AG09319 (cell line): Measurements from ENCODE around the gene TEX26.

ENCODE experiments used
- DNase-seq: peaks from one replicate; pipeline ENCODE4 v3.0.0-alpha.2; 2010; ENCODE audit warnings: low read depth; ENCODE audit errors: extremely low read depth
- TF ChIP-seq, protein P1 (sequence below): IDR thresholded peaks from 2 replicates; pipeline ENCODE4 v1.5.1; 2011; ENCODE audit warnings: low read depth, mild to moderate bottlenecking, inconsistent platforms, low read length, moderate library complexity

TEX26 gene

DNA sequence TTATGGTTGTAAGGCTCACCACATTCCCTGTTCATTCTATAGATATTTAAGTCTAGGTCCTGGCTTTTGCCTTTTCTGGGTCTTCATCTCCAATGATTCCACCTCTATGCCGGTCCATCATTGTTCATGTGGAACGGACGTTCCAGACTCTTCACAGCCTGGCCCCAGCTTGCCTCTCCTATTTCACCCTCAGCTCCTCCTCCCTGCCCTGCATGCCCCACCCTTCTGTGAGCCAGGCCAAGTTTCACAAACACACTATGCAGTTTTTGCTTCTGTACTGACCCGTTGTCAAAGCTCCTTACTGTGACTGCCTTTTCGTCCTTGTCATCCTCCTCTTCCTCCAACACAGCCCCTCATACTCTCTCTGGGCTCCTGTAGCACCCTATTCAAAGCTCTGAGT, 31.3 kb downstream of the TEX26 start:
- TF ChIP-seq, protein P1, sequence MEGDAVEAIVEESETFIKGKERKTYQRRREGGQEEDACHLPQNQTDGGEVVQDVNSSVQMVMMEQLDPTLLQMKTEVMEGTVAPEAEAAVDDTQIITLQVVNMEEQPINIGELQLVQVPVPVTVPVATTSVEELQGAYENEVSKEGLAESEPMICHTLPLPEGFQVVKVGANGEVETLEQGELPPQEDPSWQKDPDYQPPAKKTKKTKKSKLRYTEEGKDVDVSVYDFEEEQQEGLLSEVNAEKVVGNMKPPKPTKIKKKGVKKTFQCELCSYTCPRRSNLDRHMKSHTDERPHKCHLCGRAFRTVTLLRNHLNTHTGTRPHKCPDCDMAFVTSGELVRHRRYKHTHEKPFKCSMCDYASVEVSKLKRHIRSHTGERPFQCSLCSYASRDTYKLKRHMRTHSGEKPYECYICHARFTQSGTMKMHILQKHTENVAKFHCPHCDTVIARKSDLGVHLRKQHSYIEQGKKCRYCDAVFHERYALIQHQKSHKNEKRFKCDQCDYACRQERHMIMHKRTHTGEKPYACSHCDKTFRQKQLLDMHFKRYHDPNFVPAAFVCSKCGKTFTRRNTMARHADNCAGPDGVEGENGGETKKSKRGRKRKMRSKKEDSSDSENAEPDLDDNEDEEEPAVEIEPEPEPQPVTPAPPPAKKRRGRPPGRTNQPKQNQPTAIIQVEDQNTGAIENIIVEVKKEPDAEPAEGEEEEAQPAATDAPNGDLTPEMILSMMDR: no peak
- no peak for DNase-seq

DNA sequence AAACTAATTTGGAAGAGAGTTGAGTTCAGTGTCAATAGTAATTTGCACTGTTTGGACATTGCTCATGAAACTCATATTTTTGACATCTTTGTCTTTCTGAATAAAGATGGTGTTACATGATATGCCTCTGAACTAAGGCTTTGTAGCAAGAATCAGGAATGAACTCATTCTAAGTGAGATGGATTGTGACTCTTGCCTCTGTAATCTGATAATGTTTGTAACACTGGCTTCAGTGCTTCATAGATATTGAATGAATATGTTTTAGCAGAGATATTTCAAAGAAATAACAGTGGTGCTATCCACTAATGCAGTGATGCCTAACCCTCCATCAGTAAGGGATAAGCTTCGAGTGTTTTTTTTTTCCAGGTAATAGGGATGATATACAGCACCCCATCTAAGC, 32.9 kb downstream of the TEX26 start:
- TF ChIP-seq, protein P1: no peak
- DNase-seq: no peak

DNA sequence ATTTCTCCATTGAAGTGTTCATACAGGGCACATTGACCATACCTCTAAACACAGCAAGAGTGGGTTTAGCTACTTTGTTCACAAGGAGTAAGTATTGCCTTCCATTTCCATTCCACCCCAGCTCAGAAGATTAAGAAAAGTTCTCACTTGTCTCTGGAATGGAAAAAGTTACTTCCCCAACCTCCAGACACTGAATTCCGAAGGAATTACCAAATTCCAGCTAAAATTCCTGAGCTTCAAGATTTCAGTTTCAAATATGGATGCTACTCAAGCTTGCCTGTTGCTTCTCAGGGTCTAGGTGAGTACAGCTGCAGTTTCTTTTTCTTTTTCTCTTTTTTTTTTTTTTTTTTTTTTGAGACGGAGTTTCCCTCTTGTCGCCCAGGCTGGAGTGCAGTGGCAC, 33.6 kb downstream of the TEX26 start:
- no peak for DNase-seq
- TF ChIP-seq, protein P1: no peak

DNA sequence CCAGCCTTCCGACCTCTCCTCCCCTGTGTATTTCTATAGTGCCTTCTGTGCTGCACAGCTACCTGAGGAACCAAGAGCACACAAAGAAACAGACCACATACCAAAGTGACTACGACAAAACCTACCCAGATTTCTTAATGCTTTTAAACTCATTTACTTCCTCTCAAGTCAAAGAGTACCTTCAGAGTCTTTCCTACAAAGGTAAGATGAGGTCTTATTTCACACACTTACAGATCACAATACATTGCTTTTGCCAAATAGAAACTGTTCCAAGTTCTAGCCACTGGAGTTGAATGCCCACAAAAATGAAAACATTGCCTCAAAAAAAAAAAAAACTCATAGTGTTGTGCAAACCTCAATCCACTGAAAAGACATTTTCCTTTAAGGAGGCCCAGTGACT, 36.4 kb downstream of the TEX26 start:
- peak; percentile 19 for DNase-seq
- TF ChIP-seq, protein P1: no peak

DNA sequence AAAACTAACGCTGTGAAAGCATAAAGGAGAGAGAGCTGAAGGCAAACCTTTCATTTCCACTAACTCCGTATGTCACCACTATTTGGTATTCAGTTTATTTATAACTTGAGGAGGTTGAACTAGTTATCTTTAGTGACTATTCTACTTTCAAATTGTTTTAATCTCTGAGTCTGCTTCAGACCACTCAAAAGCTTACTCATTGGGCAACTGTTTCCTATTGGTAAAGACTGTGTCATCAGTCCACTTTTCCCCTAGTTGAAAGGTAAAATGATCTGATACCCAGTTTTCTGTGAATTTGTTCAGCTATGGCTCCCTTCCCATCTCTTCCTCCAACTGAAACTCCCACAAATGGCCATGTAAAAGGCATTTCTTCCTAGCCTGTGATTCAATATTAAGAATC, 39.1 kb downstream of the TEX26 start:
- no peak for DNase-seq
- TF ChIP-seq, protein P1: no peak

GRCh38 chr13:30972888-30973377, 40.5 kb downstream of the TEX26 start:
- TF ChIP-seq, protein P1: no peak

DNA sequence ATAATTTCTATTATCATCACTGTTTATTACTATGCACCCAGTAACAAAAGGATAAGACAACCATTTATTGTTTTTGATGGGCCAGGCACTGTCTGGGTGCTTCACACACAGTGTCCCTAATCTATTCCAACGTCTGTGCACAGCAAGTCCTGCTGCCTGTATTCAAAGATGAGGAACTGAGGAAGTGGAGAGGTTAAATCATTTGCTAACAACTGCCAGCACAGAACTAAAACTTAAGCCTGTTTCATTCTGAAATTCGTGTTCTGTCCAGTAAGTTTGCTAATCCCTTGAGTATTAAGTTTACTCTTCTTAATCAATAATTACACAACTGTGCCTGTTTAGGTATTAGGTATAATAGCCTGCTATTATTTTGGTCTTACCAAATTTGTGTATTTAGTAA, 41.9 kb downstream of the TEX26 start:
- no peak for DNase-seq
- TF ChIP-seq, protein P1: no peak

More at GRCh38 chr13:30972888-30973377, 40.5 kb downstream of the TEX26 start:
- DNase-seq: peak; percentile 36
